HL-60 (cell line): Measurements from ENCODE around the gene CPVL.

Source experiments
- DNase-seq, 2 experiments: peaks; one replicate each; pipeline ENCODE4 v3.0.0-alpha.2; 2010 to 2020; ENCODE audit warnings: low read depth in 1 of 2, low spot score in 1 of 2
- H3K27ac ChIP-seq: fragments of 250-450 bp; sonication (Bioruptor Pico); replicated peaks from 2 replicates; pipeline ENCODE4 v1.5.1; 2020; ENCODE audit warnings: mild to moderate bottlenecking, moderate library complexity
- H3K27me3 ChIP-seq: fragments of 250-450 bp; sonication (Bioruptor Pico); 2 replicates; pipeline ENCODE4 v1.5.1; 2021; ENCODE audit warnings: mild to moderate bottlenecking, moderate library complexity; ENCODE audit not compliant: insufficient read depth, poor library complexity, severe bottlenecking
- H3K4me3 ChIP-seq: replicated peaks from 2 replicates; pipeline ENCODE4 v1.5.1; 2011; ENCODE audit warnings: mild to moderate bottlenecking, control low read depth, low read length; ENCODE audit not compliant: insufficient read depth
- GABPA ChIP-seq: IDR thresholded peaks from 2 replicates; pipeline ENCODE4 v1.6.1; 2012; ENCODE audit warnings: low read depth
- POLR2AphosphoS5 ChIP-seq: IDR thresholded peaks from 2 replicates; pipeline ENCODE4 v1.6.1; 2012; ENCODE audit warnings: low read depth
- REST ChIP-seq: IDR thresholded peaks from 2 replicates; pipeline ENCODE4 v1.6.1; 2012; ENCODE audit warnings: low read depth; ENCODE audit not compliant: insufficient replicate concordance
- SPI1 ChIP-seq: IDR thresholded peaks from 2 replicates; pipeline ENCODE4 v1.6.1; 2012; ENCODE audit warnings: low read depth, mild to moderate bottlenecking, borderline replicate concordance

Gene CPVL

GRCh38 chr7:28954471-28954870 is 191.9 kb downstream of the CPVL start:
- no peak for DNase-seq
- Histone ChIP-seq H3K27me3 (peaks cover 56% of the 10 kb centered on the region), H3K27ac (no peak overlapping the region), H3K4me3 (no peak overlapping the region)
- TF ChIP-seq POLR2AphosphoS5 (no peak), GABPA (no peak)

GRCh38 chr7:28953633-28954032 is 192.7 kb downstream of the CPVL start:
- H3K27me3 ChIP-seq = peaks cover 48% of the 10 kb centered on the region
- no peak overlapping the region for H3K27ac ChIP-seq
- no peak overlapping the region for H3K4me3 ChIP-seq
- no peak for DNase-seq
- TF ChIP-seq REST (no peak), SPI1 (no peak)
